Mucosa of rectum (tissue), 2 donors: Measurements from ENCODE around the gene RMND5B.
A peak's percentile ranks its signal among the peaks of the same experiment; 100 is the strongest.
"Not testable (repeated sequence)": the region's sequence is repeated elsewhere in the genome, so short reads cannot be mapped to it uniquely, and the experiment has no call there.

Experiments
- H3K27ac ChIP-seq, 2 donors: one replicate each; pipeline ENCODE4 v1.7.0; 2013; ENCODE audit warnings: inconsistent platforms in 2 of 2, low read depth in 2 of 2, low read length in 2 of 2
- H3K27me3 ChIP-seq, 2 donors: one replicate each; pipeline ENCODE4 v1.7.0; 2013; ENCODE audit warnings: low read length in 2 of 2; ENCODE audit not compliant: control insufficient read depth in 2 of 2, insufficient read depth in 2 of 2
- H3K36me3 ChIP-seq, 2 donors: one replicate each; pipeline ENCODE4 v1.7.0; 2013; ENCODE audit warnings: low read length in 2 of 2; ENCODE audit not compliant: control insufficient read depth in 2 of 2, insufficient read depth in 2 of 2
- H3K4me1 ChIP-seq, 2 donors: one replicate each; pipeline ENCODE4 v1.7.0; 2013; ENCODE audit warnings: low read length in 2 of 2, mild to moderate bottlenecking in 1 of 2; ENCODE audit not compliant: control insufficient read depth in 2 of 2, insufficient read depth in 2 of 2
- H3K4me3 ChIP-seq, 2 donors: one replicate each; pipeline ENCODE4 v1.7.0; 2013; ENCODE audit warnings: low read length in 2 of 2
- H3K9ac ChIP-seq, 2 donors: one replicate each; pipeline ENCODE4 v1.7.0; 2013; ENCODE audit warnings: low read length in 2 of 2, low read depth in 1 of 2, mild to moderate bottlenecking in 1 of 2
- H3K9me3 ChIP-seq, 2 donors: one replicate each; pipeline ENCODE4 v1.7.0; 2013; ENCODE audit warnings: low read length in 2 of 2; ENCODE audit not compliant: control insufficient read depth in 2 of 2
- donor health status: healthy.
- donor health status: Normal muscosa, but diverticular disease.

Gene RMND5B

DNA sequence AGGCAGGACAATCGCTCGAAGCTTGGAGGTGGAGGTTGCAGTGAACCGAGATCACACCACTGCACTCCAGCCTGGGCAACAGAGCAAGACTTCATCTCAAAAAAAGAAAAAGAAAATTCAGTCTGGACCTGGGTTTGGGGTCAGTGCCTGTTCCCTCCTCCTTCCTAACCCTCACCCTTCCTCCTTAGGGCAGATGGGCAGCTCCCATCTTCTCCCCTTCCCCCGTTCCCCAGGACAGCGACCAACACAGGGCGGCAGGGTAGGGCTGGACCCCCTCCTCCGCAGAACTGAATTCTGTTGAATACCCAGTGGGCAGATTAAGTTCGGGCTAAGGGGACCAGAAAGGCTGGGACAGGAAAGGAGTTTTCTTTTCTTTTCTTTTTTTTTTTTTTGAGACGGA, 1.5 kb upstream of the RMND5B start:
- H3K9me3 ChIP-seq, result no peaks in the 10 kb centered on the region
- H3K4me3 ChIP-seq, result no peak overlapping the region
- H3K27ac ChIP-seq, result no peak overlapping the region
- no peaks in the 10 kb centered on the region for H3K27me3 ChIP-seq
- no peak overlapping the region for H3K9ac ChIP-seq
- peaks cover 4 to 5% of the 10 kb centered on the region in 2 donors for H3K4me1 ChIP-seq
- peaks cover 4 to 5% of the 10 kb centered on the region in 2 donors for H3K36me3 ChIP-seq

DNA sequence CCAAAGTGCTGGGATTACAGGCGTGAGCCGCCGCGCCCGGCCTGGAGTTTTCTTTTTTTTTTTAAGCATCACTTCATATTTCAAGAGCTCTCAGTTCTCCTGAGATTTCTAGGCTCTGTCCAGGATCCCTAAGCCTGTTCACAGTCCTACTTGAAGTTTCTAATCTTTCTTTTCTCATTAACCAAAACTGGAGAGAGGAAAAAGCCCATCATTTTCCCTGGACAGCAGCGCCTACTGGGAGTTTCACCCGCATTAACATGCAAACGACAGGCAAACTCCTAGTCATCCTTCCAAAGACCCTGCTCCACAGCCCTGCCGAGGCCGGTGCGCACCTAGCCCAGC, 609 bp upstream of the RMND5B start:
- not testable (repeated sequence) for H3K4me1 ChIP-seq, H3K9me3 ChIP-seq, H3K27me3 ChIP-seq, H3K36me3 ChIP-seq
- Histone ChIP-seq H3K27ac (peak overlapping the region; percentile 90), H3K9ac (peak overlapping the region; percentile 75 to 87), H3K4me3 (peak overlapping the region; percentile 78 to 82)

DNA sequence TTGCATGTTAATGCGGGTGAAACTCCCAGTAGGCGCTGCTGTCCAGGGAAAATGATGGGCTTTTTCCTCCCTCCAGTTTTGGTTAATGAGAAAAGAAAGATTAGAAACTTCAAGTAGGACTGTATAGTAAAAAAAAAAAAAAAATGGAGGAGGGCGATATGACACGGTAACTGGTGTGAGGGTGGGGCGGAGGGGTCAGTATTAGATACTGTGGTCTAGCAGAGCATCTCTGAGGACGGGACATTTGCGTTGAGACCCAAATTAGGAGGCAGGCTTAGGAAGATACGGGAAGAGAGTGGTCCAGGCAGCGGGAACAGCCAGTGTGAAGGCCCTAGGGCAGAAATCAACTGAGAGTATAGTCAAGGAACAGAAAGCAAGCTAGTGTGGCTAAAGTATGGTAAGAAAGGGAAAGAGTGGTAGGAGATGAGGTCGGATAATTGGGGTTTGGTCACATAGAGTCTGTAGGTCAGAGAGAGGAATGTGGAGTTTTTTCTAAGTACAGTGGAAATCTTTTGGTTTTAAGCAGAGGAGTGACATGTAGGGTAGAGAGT, 707 bp downstream of the RMND5B start:
- H3K9ac ChIP-seq, result peak overlapping the region; percentile 65 to 87
- H3K9me3 ChIP-seq, result no peaks in the 10 kb centered on the region
- H3K4me3 ChIP-seq, result peak overlapping the region; percentile 78 to 82
- H3K36me3 ChIP-seq, result peaks cover 13 to 19% of the 10 kb centered on the region in 2 donors
- H3K27ac ChIP-seq, result peak overlapping the region; percentile 90
- H3K4me1 ChIP-seq, result peaks cover 4 to 5% of the 10 kb centered on the region in 2 donors
- no peaks in the 10 kb centered on the region for H3K27me3 ChIP-seq

- Histone ChIP-seq H3K4me1 (no peaks in the 10 kb centered on the region), H3K36me3 (peaks cover 17 to 27% of the 10 kb centered on the region in 2 donors), H3K9me3 (no peaks in the 10 kb centered on the region), H3K4me3 (no peak overlapping the region), H3K9ac (no peak overlapping the region), H3K27ac (no peak overlapping the region), H3K27me3 (no peaks in the 10 kb centered on the region)
These were observed 6.2 kb downstream of the RMND5B start for GRCh38 chr5:178136990-178137389.

- H3K4me3 ChIP-seq, result no peak overlapping the region
- no peaks in the 10 kb centered on the region for H3K4me1 ChIP-seq
- H3K9ac ChIP-seq, result no peak overlapping the region
- H3K36me3 ChIP-seq, result peaks cover 27 to 34% of the 10 kb centered on the region in 2 donors
- no peaks in the 10 kb centered on the region for H3K9me3 ChIP-seq
- H3K27me3 ChIP-seq, result no peaks in the 10 kb centered on the region
- no peak overlapping the region for H3K27ac ChIP-seq
These were observed 7.2 kb downstream of the RMND5B start for GRCh38 chr5:178137991-178138390.

DNA sequence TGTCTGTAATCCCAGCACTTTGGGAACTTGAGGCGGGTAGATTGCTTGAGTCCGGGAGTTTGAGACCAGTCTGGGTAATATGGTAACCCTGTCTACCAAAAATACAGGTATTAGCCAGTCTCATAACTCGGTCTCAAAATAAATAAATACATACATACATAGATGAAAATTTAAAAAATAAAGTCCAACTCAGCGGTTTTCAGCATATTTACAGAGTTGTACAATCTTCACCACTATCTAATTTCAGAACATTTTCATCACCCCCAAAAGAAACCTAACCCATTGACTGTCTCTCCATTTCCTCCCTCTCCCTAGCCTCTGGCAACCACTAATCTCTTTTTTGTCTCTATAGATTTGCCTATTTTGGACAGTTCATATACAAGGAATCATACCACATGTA, 10.7 kb downstream of the RMND5B start:
- no peak overlapping the region for H3K4me3 ChIP-seq
- H3K27me3 ChIP-seq, result no peaks in the 10 kb centered on the region
- H3K36me3 ChIP-seq, result peaks cover 34 to 41% of the 10 kb centered on the region in 2 donors
- no peak overlapping the region for H3K9ac ChIP-seq
- H3K9me3 ChIP-seq, result no peaks in the 10 kb centered on the region
- H3K27ac ChIP-seq, result no peak overlapping the region
- H3K4me1 ChIP-seq, result no peaks in the 10 kb centered on the region

DNA sequence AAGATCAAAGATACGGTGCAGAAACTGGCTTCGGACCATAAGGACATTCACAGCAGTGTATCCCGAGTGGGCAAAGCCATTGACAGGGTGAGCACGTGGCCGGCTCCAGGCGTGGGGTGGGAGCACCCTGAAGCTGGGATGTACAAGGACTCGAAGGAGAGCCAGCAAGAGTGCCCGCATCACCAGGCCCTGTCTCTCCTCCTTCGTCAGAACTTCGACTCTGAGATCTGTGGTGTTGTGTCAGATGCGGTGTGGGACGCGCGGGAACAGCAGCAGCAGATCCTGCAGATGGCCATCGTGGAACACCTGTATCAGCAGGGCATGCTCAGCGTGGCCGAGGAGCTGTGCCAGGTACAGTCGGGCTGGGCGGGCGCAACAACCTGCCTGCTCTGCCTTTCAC, 11.8 kb downstream of the RMND5B start:
- Histone ChIP-seq H3K27me3 (no peaks in the 10 kb centered on the region), H3K9me3 (no peaks in the 10 kb centered on the region), H3K4me3 (no peak overlapping the region), H3K4me1 (no peaks in the 10 kb centered on the region), H3K36me3 (peaks cover 45 to 49% of the 10 kb centered on the region in 2 donors), H3K9ac (no peak overlapping the region), H3K27ac (no peak overlapping the region)

GRCh38 chr5:178143246-178143645, 12.4 kb downstream of the RMND5B start:
- Histone ChIP-seq H3K36me3 (peaks cover 48 to 52% of the 10 kb centered on the region in 2 donors), H3K4me1 (no peaks in the 10 kb centered on the region), H3K27me3 (no peaks in the 10 kb centered on the region), H3K4me3 (no peak overlapping the region), H3K9ac (no peak overlapping the region), H3K9me3 (no peaks in the 10 kb centered on the region), H3K27ac (no peak overlapping the region)

- Histone ChIP-seq H3K4me3 (no peak overlapping the region), H3K27me3 (no peaks in the 10 kb centered on the region), H3K9me3 (no peaks in the 10 kb centered on the region), H3K36me3 (peaks cover 55 to 58% of the 10 kb centered on the region in 2 donors), H3K27ac (no peak overlapping the region), H3K4me1 (no peaks in the 10 kb centered on the region), H3K9ac (no peak overlapping the region)
These were observed 13.1 kb downstream of the RMND5B start for GRCh38 chr5:178143901-178144300.

- Histone ChIP-seq H3K4me3 (no peak overlapping the region), H3K27me3 (no peaks in the 10 kb centered on the region), H3K9ac (no peak overlapping the region), H3K4me1 (no peaks in the 10 kb centered on the region), H3K36me3 (peaks cover 61 to 73% of the 10 kb centered on the region in 2 donors), H3K27ac (no peak overlapping the region), H3K9me3 (no peaks in the 10 kb centered on the region)
These were observed 15.4 kb downstream of the RMND5B start for GRCh38 chr5:178145965-178146820.
